GM12892 (cell line): ENCODE measurements around the gene MYO19.

Experiments used
- POLR2A ChIP-seq: IDR thresholded peaks from 2 replicates; pipeline ENCODE4 v1.6.1; 2011; ENCODE audit warnings: low read depth, low read length, control low read depth
- POLR2AphosphoS5 ChIP-seq: IDR thresholded peaks from 2 replicates; pipeline ENCODE4 v1.6.1; 2011; ENCODE audit warnings: low read depth, low read length, control low read depth
- TAF1 ChIP-seq: IDR thresholded peaks from 2 replicates; pipeline ENCODE4 v1.6.1; 2011; ENCODE audit warnings: low read depth, mild to moderate bottlenecking, control low read depth, low read length, borderline replicate concordance

- TF ChIP-seq POLR2A (no peak; the same call in 1 of the 2 replicates), POLR2AphosphoS5 (no peak), TAF1 (0 out of 2 replicates have a peak, but pooled peaks have one; percentile 41)
Measured at GRCh38 chr17:36533935-36534839, 481 bp downstream of the MYO19 start.
